GM19099 (cell line): ENCODE measurements around the gene TIMP3.

Experiments
- POLR2A ChIP-seq: IDR thresholded peaks from 3 replicates; pipeline ENCODE4 v1.6.1; 2011; ENCODE audit warnings: low read depth; ENCODE audit not compliant: insufficient read length; ENCODE audit errors: extremely low read depth

Gene TIMP3

GRCh38 chr22:32780726-32781310 is 20.7 kb upstream of the TIMP3 start:
- no peak for TF ChIP-seq POLR2A

GRCh38 chr22:32781695-32782094 is 19.8 kb upstream of the TIMP3 start:
- no peak for TF ChIP-seq POLR2A

- no peak for TF ChIP-seq POLR2A
Observed at GRCh38 chr22:32785321-32786026, 16.0 kb upstream of the TIMP3 start.

- TF ChIP-seq POLR2A = no peak
Observed at GRCh38 chr22:32786027-32786418, 15.5 kb upstream of the TIMP3 start.

GRCh38 chr22:32788904-32789624 is 12.4 kb upstream of the TIMP3 start:
- no peak for TF ChIP-seq POLR2A

GRCh38 chr22:32789797-32790620 is 11.5 kb upstream of the TIMP3 start:
- TF ChIP-seq POLR2A = no peak

- no peak for TF ChIP-seq POLR2A
Observed at GRCh38 chr22:32791056-32791455, 10.4 kb upstream of the TIMP3 start.

- TF ChIP-seq POLR2A = no peak
Observed at GRCh38 chr22:32791485-32791884, 10.0 kb upstream of the TIMP3 start.

GRCh38 chr22:32793589-32793988 is 7.9 kb upstream of the TIMP3 start:
- no peak for TF ChIP-seq POLR2A

GRCh38 chr22:32794449-32795213 is 6.9 kb upstream of the TIMP3 start:
- no peak for TF ChIP-seq POLR2A

- TF ChIP-seq POLR2A = no peak
Observed at GRCh38 chr22:32795214-32795596, 6.3 kb upstream of the TIMP3 start.

- TF ChIP-seq POLR2A = no peak
Observed at GRCh38 chr22:32796865-32797573, 4.5 kb upstream of the TIMP3 start.

GRCh38 chr22:32799496-32799895 is 2.0 kb upstream of the TIMP3 start:
- no peak for TF ChIP-seq POLR2A
